Measurements from ENCODE around the gene AKR1B1. TPM values are rescaled to one million over a fixed set of nuclear protein-coding genes. Genes with fewer than 3 reads are reported as not detected.

The AKR1B1 gene
- total RNA-seq, 4 donors from 2014 or later = 8.6 to 22.4 (median 13.1) TPM

DNA sequence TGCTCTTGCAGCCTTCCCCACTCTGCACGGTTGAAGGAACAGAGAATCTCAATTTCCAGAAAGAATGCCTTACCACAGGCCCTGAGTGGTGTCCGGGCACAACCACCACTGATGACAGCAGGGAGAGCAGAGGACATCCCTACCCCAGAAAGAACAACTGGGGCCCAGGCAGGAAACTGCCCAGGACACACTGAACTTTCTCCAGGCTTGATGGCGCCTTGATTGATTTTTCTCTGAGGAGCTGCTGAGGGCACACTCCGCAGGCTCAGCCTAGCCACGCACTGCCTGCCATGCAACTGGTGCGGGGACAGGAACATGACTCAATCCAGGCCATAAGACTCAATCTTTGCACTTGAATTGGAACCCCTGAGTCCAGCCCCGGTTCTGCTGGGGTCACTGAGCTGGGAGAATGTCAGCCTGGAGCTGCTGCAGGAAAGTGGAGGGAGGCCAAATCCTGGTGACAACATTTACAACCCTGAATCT, 5.9 kb downstream of the AKR1B1 start:
- intact Hi-C loops (cut with DNase I; ENCODE audit: low total_unique reads) = no loop called here
- no peak for DNase-seq (ENCODE audit: low spot score in 2 of 2)
- no peak overlapping the region for H3K4me3 ChIP-seq (ENCODE audit: low read depth, poor library complexity, severe bottlenecking)
- TF ChIP-seq, protein P1, sequence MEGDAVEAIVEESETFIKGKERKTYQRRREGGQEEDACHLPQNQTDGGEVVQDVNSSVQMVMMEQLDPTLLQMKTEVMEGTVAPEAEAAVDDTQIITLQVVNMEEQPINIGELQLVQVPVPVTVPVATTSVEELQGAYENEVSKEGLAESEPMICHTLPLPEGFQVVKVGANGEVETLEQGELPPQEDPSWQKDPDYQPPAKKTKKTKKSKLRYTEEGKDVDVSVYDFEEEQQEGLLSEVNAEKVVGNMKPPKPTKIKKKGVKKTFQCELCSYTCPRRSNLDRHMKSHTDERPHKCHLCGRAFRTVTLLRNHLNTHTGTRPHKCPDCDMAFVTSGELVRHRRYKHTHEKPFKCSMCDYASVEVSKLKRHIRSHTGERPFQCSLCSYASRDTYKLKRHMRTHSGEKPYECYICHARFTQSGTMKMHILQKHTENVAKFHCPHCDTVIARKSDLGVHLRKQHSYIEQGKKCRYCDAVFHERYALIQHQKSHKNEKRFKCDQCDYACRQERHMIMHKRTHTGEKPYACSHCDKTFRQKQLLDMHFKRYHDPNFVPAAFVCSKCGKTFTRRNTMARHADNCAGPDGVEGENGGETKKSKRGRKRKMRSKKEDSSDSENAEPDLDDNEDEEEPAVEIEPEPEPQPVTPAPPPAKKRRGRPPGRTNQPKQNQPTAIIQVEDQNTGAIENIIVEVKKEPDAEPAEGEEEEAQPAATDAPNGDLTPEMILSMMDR (IDR thresholded peaks at IDR 0.05) = no peak
- no peak for TF ChIP-seq POLR2A (IDR thresholded peaks at IDR 0.05)
- 78 to 88% methylated on average over 6 to 7 of the region's 7 CpGs for WGBS, 2 donors

DNA sequence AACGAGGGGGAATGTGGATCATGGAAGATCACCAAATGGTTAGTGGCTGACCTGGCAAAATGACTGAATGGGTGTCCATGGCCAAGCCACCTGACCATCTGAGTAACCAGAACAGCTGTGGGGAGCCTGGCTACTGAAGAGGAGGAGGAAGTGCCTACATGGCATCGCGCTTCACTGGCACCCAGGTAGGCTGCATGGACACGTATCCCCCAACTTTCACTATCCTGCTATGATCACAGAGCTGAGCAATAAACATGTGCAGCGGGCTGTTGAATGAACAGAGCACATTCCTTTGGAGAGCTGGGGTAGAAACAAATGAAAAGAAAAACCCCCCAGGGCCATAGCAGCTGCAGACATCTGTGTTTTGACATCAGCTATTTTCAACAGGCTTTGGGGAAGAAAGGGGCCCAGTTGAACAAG, 6.5 kb downstream of the AKR1B1 start:
- DNase-seq (ENCODE audit: low spot score in 2 of 2) = no peak
- intact Hi-C loops (cut with DNase I; ENCODE audit: low total_unique reads) = no loop called here
- WGBS, 2 donors = 76 to 85% methylated on average over 5 of the region's 5 CpGs
- H3K4me3 ChIP-seq (ENCODE audit: low read depth, poor library complexity, severe bottlenecking) = no peak overlapping the region
- TF ChIP-seq, protein P1 (IDR thresholded peaks at IDR 0.05) = no peak
- TF ChIP-seq POLR2A (IDR thresholded peaks at IDR 0.05) = no peak

DNA sequence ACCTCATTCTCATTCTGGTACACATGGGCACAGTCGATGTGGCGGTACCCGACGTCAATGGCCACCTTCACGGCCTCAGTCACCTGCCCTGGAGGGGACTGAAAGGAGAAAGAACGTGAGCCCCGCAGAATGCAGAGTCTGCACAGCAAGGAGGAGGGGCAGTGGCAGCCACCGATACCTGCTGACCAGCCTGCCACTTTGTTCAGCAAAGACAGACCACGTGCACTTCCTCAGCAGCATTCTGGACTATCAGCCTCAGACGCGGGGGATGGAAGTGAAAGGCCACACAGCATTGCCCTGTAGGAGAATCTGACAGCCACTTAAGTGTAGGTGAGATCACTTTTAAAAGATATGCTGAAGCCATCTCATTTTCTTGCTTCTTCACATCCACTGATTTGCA, 7.2 kb downstream of the AKR1B1 start:
- WGBS, 2 donors = 83 to 88% methylated on average over 11 of the region's 11 CpGs
- no peak for DNase-seq (ENCODE audit: low spot score in 2 of 2)
- TF ChIP-seq POLR2A (IDR thresholded peaks at IDR 0.05) = no peak
- TF ChIP-seq, protein P1 (IDR thresholded peaks at IDR 0.05) = no peak
- intact Hi-C loops (cut with DNase I; ENCODE audit: low total_unique reads) = no loop called here
- no peak overlapping the region for H3K4me3 ChIP-seq (ENCODE audit: low read depth, poor library complexity, severe bottlenecking)

DNA sequence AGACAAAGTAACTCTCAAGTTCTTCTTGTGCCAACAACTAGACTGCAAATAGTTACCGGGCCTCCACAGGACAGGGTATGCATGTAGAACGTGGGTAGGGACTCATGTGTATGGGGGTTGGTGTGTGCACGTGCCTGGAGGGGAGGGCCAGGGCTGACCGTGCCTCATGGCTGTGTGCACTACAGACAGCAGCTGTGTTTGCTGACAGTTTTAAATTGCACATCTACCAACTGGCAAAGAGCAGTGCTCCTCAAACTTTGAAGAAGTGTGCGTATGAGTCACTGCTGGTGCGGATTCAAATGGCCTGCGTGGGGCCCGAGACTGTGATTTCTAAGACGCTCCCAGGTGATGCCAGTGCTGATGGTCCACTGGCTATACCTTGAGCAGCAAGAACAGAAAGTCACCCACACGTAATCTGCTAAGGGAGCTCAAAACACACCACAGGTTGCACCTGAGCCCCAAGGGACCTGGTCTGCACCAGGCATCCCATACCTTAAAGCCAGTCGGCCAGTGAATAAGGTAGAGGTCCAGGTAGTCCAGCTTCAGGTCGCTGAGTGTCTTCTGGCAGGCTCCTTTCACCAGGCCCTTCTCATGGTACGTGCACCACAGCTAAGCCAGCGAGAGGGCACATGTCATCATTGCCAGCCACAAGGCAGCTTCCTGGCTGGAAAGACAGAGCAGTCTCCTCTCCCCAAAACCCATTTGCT, 8.5 kb downstream of the AKR1B1 start:
- no peak overlapping the region for H3K4me3 ChIP-seq (ENCODE audit: low read depth, poor library complexity, severe bottlenecking)
- WGBS, 2 donors = 89 to 93% methylated on average over 12 to 14 of the region's 14 CpGs
- TF ChIP-seq, protein P1 (IDR thresholded peaks at IDR 0.05) = no peak
- TF ChIP-seq POLR2A (IDR thresholded peaks at IDR 0.05) = no peak
- no peak for DNase-seq (ENCODE audit: low spot score in 2 of 2)
- intact Hi-C loops (cut with DNase I; ENCODE audit: low total_unique reads) = no loop called here

DNA sequence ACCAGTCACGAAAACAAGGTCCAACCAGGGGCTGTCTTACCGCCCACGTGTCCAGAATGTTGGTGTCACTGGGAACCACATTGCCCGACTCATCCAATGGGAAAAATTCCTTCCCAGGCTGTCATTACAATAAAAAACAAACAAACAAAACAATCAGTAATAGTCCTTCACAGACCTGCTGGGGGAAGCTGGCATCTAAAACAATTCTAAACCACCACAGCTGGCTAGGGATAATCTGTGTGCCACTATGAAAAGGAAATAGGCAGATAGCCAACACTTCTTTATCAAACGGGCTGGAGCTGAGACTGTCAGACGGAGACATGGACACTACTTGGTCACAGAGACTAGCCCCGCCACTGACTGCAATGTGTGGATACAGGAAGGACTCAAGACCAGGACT, 9.2 kb downstream of the AKR1B1 start:
- DNase-seq (ENCODE audit: low spot score in 2 of 2) = no peak
- TF ChIP-seq POLR2A (IDR thresholded peaks at IDR 0.05) = no peak
- TF ChIP-seq, protein P1 (IDR thresholded peaks at IDR 0.05) = no peak
- intact Hi-C loops (cut with DNase I; ENCODE audit: low total_unique reads) = no loop called here
- 79 to 86% methylated on average over 7 of the region's 7 CpGs for WGBS, 2 donors
- no peak overlapping the region for H3K4me3 ChIP-seq (ENCODE audit: low read depth, poor library complexity, severe bottlenecking)

Measured in lower leg skin (tissue), 4 donors.